Epithelial cell of esophagus (primary cell): ENCODE measurements around the gene PRPS1.

ENCODE experiments used
- DNase-seq: peaks from one replicate; pipeline ENCODE4 v3.0.0; 2010; ENCODE audit warnings: low read depth
- H3K4me3 ChIP-seq: 2 replicates; pipeline ENCODE4 v1.5.1; 2011; ENCODE audit warnings: mild to moderate bottlenecking, low read length, control low read depth
- CTCF ChIP-seq: IDR thresholded peaks from 2 replicates; pipeline ENCODE4 v1.5.1; 2011; ENCODE audit warnings: low read depth, mild to moderate bottlenecking, low read length, control low read depth, inconsistent platforms; ENCODE audit not compliant: insufficient read depth; ENCODE audit errors: missing control alignments

PRPS1 gene

GRCh38 chrX:107674480-107675364 lies 46.4 kb downstream of the PRPS1 start:
- no peak for TF ChIP-seq CTCF
- peak; percentile 50 for DNase-seq
- peak overlapping the region; percentile 69 for H3K4me3 ChIP-seq

GRCh38 chrX:107675365-107675654 lies 47.0 kb downstream of the PRPS1 start:
- DNase-seq = no peak
- H3K4me3 ChIP-seq = peak overlapping the region; percentile 69
- TF ChIP-seq CTCF = no peak

- peak; percentile 46 for DNase-seq
- H3K4me3 ChIP-seq = peak overlapping the region; percentile 69
- TF ChIP-seq CTCF = no peak
Observed at GRCh38 chrX:107675823-107676555, 47.7 kb downstream of the PRPS1 start.

GRCh38 chrX:107676559-107677378 lies 48.5 kb downstream of the PRPS1 start:
- no peak for TF ChIP-seq CTCF
- DNase-seq = peak; percentile 89
- H3K4me3 ChIP-seq = peak overlapping the region; percentile 69

GRCh38 chrX:107677501-107677901 lies 49.2 kb downstream of the PRPS1 start:
- no peak for TF ChIP-seq CTCF
- DNase-seq = peak; percentile 18
- H3K4me3 ChIP-seq = no peak overlapping the region

- no peak for TF ChIP-seq CTCF
- H3K4me3 ChIP-seq = no peak overlapping the region
- no peak for DNase-seq
Observed at GRCh38 chrX:107677909-107678308, 49.6 kb downstream of the PRPS1 start.
